Neural cell (in vitro differentiated cells): ENCODE data around the gene NUTM2B. TPM values are rescaled to one million over a fixed set of nuclear protein-coding genes. Genes with fewer than 3 reads are reported as not detected.

ENCODE experiments used
- polyA plus RNA-seq: library from polyadenylated mRNA; depleted of rRNA; stranded (reverse); fragments of >200 nt; gene quantifications from 2 replicates; pipeline ENCODE4 v1.2.3, GENCODE V29; 2014

The NUTM2B gene
- polyA plus RNA-seq, 1 donor from 2014 or later, result 3.5 TPM

Other genes starting within 250 kb of the NUTM2B start
- gene EIF5AL1, start 190.7 kb upstream of the NUTM2B start, polyA plus RNA-seq, result 0.08 and 0.21 TPM in 2 replicates
- 0.48 TPM in 1 of 2 replicates, not detected in the other for gene SFTPA2, start 142.8 kb upstream of the NUTM2B start, polyA plus RNA-seq
- gene SFTPA1, start 92.3 kb upstream of the NUTM2B start, polyA plus RNA-seq, result not detected in 2 replicates
- 0.40 TPM in 1 of 2 replicates, not detected in the other for gene NUTM2E, start 123.5 kb downstream of the NUTM2B start, polyA plus RNA-seq
- 0.51 and 1.4 TPM in 2 replicates for gene SFTPD, start 245.9 kb downstream of the NUTM2B start, polyA plus RNA-seq